Endodermal cell (in vitro differentiated cells): Measurements from ENCODE around the gene ATP6V1G1. TPM values are rescaled to one million over a fixed set of nuclear protein-coding genes. Genes with fewer than 3 reads are reported as not detected.
"Not testable (repeated sequence)": the region's sequence is repeated elsewhere in the genome, so short reads cannot be mapped to it uniquely, and the experiment has no call there.

Experiments
- DNase-seq: peaks from one replicate; pipeline ENCODE4 v3.0.0-alpha.2; 2017
- H3K27ac ChIP-seq: 2 replicates; pipeline ENCODE4 v1.5.1; 2013; ENCODE audit warnings: mild to moderate bottlenecking, low read depth, low read length, moderate library complexity
- H3K27me3 ChIP-seq: 2 replicates; pipeline ENCODE4 v1.6.1; 2013; ENCODE audit warnings: mild to moderate bottlenecking, low read length, moderate library complexity; ENCODE audit not compliant: insufficient read depth, control insufficient read depth, poor library complexity, severe bottlenecking
- H3K36me3 ChIP-seq: 2 replicates; pipeline ENCODE4 v1.7.0; 2013; ENCODE audit warnings: mild to moderate bottlenecking, low read length, moderate library complexity; ENCODE audit not compliant: control insufficient read depth, insufficient read depth
- H3K4me1 ChIP-seq: one replicate; pipeline ENCODE4 v1.7.0; 2013; ENCODE audit warnings: low read length; ENCODE audit not compliant: control insufficient read depth, insufficient read depth
- H3K4me3 ChIP-seq: 2 replicates; pipeline ENCODE4 v1.5.1; 2013; ENCODE audit warnings: mild to moderate bottlenecking, low read length, moderate library complexity
- H3K9ac ChIP-seq: 2 replicates; pipeline ENCODE4 v1.6.1; 2013; ENCODE audit warnings: mild to moderate bottlenecking, low read length, moderate library complexity; ENCODE audit not compliant: poor library complexity, severe bottlenecking; ENCODE audit errors: extremely low read depth
- H3K9me3 ChIP-seq: 2 replicates; pipeline ENCODE4 v1.6.1; 2013; ENCODE audit warnings: mild to moderate bottlenecking, low read length, moderate library complexity; ENCODE audit not compliant: control insufficient read depth
- H3K27ac Mint-ChIP-seq: 2 replicates; pipeline ENCODE4 v1.8.0; 2020; ENCODE audit warnings: mixed read lengths
- H3K27me3 Mint-ChIP-seq: 2 replicates; pipeline ENCODE4 v1.8.0; 2021; ENCODE audit warnings: mild to moderate bottlenecking, mixed read lengths; ENCODE audit not compliant: insufficient read depth
- H3K36me3 Mint-ChIP-seq: 2 replicates; pipeline ENCODE4 v1.8.0; 2020; ENCODE audit warnings: low read depth, mixed read lengths
- H3K4me1 Mint-ChIP-seq: 2 replicates; pipeline ENCODE4 v1.8.0; 2020; ENCODE audit warnings: mixed read lengths
- H3K4me3 Mint-ChIP-seq: 2 replicates; pipeline ENCODE4 v1.8.0; 2020; ENCODE audit warnings: mild to moderate bottlenecking, moderate library complexity, mixed read lengths
- H3K9me3 Mint-ChIP-seq: 2 replicates; pipeline ENCODE4 v1.8.0; 2020; ENCODE audit warnings: mild to moderate bottlenecking, mixed read lengths
- WGBS, 2 experiments: methylation state at CpG; one replicate each; pipeline versions ENCODE4 v1.1.5 to v1.1.7; 2013; ENCODE audit warnings: missing lambda C conversion rate in 2 of 2, mixed read lengths in 1 of 2; ENCODE audit not compliant: insufficient coverage in 1 of 2, insufficient read length in 1 of 2; 5-methylcytosine and 5-hydroxymethylcytosine counted together
- total RNA-seq, 2 donors: library from RNA; stranded (reverse); fragmentation: NEBNext Ultra II Directional in 1 of 2; extraction: Animal tissue kit (Norgen Biotek cat#: 25700) in 1 of 2; gene quantifications; 2 replicates in 1 of 2; 3 replicates in 1 of 2; pipeline ENCODE4 v1.2.1, GENCODE V29; 2021
- TF ChIP-seq, protein P1 (sequence below): fragments of 200-600 bp; sonication (generic); conservative IDR thresholded peaks from 2 replicates; pipeline ENCODE4 v1.5.0; 2021; ENCODE audit warnings: antibody characterized with exemption, mild to moderate bottlenecking

ATP6V1G1 gene
- total RNA-seq, 2 donors from 2014 or later = 123 TPM

DNA sequence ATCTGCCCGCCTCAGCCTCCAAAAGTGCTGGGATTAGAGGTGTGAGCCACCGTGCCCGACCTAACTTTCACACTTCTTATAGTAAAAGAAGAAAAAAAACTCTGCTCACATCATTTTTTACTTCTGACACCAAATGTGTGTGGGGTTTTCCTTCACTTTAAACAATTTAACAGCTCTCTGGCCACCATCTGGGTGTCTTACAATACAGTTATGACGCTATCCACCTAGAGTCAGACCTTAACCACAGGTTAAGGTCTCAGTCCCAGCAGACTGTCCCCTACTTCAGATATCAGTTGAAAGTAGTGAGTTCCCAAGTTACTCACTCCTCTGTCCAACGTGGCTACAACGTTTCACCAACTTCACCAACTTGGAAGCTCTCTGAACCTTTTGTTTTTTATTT lies 15.4 kb upstream of the ATP6V1G1 start:
- no peak for DNase-seq
- Mint-ChIP-seq H3K4me1 (peaks cover 10% of the 10 kb centered on the region), H3K4me3 (no peak overlapping the region), H3K27ac (no peak overlapping the region), H3K27me3 (no peaks in the 10 kb centered on the region), H3K9me3 (no peaks in the 10 kb centered on the region), H3K36me3 (no peaks in the 10 kb centered on the region)
- H3K4me3 ChIP-seq = no peak overlapping the region
- H3K36me3 ChIP-seq = no peaks in the 10 kb centered on the region
- no peak overlapping the region for H3K9ac ChIP-seq
- H3K27ac ChIP-seq = no peak overlapping the region
- TF ChIP-seq, protein P1, sequence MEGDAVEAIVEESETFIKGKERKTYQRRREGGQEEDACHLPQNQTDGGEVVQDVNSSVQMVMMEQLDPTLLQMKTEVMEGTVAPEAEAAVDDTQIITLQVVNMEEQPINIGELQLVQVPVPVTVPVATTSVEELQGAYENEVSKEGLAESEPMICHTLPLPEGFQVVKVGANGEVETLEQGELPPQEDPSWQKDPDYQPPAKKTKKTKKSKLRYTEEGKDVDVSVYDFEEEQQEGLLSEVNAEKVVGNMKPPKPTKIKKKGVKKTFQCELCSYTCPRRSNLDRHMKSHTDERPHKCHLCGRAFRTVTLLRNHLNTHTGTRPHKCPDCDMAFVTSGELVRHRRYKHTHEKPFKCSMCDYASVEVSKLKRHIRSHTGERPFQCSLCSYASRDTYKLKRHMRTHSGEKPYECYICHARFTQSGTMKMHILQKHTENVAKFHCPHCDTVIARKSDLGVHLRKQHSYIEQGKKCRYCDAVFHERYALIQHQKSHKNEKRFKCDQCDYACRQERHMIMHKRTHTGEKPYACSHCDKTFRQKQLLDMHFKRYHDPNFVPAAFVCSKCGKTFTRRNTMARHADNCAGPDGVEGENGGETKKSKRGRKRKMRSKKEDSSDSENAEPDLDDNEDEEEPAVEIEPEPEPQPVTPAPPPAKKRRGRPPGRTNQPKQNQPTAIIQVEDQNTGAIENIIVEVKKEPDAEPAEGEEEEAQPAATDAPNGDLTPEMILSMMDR = no peak
- H3K4me1 ChIP-seq = no peaks in the 10 kb centered on the region
- WGBS, 2 experiments = 93 to 100% methylated on average over 2 to 5 of the region's 6 CpGs
- no peaks in the 10 kb centered on the region for H3K9me3 ChIP-seq
- H3K27me3 ChIP-seq = no peaks in the 10 kb centered on the region

DNA sequence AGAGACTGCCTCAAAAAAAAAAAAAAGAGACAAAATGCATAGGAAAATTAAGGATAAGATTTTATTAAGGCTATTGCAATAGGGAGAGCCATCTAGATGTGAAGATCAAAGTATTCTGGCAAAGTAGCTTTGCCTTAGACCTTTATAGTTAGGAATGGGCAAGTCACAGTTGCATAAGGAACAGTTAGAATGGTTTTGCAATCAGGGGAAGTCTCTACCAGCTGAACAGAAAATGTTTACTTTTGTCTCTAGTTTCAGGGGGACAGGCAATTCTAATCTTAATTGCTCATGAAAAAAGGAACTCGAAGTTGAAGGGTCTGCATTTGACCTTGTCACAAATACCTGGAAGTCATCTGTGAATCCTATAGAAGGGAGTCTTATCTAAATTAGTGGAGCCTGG lies 13.1 kb upstream of the ATP6V1G1 start:
- Mint-ChIP-seq H3K9me3 (no peaks in the 10 kb centered on the region), H3K4me3 (no peak overlapping the region), H3K27ac (no peak overlapping the region), H3K4me1 (peaks cover 10% of the 10 kb centered on the region), H3K27me3 (no peaks in the 10 kb centered on the region), H3K36me3 (no peaks in the 10 kb centered on the region)
- TF ChIP-seq, protein P1 = no peak
- Histone ChIP-seq H3K27me3 (no peaks in the 10 kb centered on the region), H3K4me3 (no peak overlapping the region), H3K27ac (no peak overlapping the region), H3K36me3 (no peaks in the 10 kb centered on the region), H3K9ac (no peak overlapping the region), H3K4me1 (no peaks in the 10 kb centered on the region), H3K9me3 (no peaks in the 10 kb centered on the region)
- DNase-seq = no peak
- 86% methylated on average over 1 of the region's 1 CpG for WGBS, 2 experiments

DNA sequence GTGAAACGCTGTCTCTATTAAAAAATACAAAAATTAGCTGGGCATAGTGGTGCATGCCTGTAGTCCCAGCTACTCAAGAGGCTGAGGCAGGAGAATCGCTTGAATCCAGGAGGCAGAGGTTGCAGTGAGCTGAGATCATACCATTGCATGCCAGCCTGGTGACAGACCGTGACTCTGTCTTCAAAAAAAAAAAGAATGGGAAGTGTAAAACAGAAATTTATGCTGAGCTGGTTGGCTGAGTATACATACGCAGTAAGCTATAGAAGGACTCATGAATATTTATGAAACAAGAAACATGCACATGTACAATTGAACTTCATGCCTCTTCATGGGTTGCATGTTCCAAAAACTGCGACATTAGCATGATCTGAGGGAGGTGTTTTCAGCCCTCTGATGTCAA lies 10.8 kb upstream of the ATP6V1G1 start:
- H3K27ac Mint-ChIP-seq, DNase-seq, H3K27me3 Mint-ChIP-seq, H3K9me3 ChIP-seq, H3K9me3 Mint-ChIP-seq, H3K4me3 Mint-ChIP-seq, H3K4me1 ChIP-seq, H3K27ac ChIP-seq, H3K27me3 ChIP-seq, H3K9ac ChIP-seq, H3K4me3 ChIP-seq, H3K36me3 ChIP-seq, H3K36me3 Mint-ChIP-seq: not testable (repeated sequence)
- WGBS, 2 experiments = 92 to 95% methylated on average over 4 to 5 of the region's 5 CpGs
- peaks cover 19% of the 10 kb centered on the region for H3K4me1 Mint-ChIP-seq

DNA sequence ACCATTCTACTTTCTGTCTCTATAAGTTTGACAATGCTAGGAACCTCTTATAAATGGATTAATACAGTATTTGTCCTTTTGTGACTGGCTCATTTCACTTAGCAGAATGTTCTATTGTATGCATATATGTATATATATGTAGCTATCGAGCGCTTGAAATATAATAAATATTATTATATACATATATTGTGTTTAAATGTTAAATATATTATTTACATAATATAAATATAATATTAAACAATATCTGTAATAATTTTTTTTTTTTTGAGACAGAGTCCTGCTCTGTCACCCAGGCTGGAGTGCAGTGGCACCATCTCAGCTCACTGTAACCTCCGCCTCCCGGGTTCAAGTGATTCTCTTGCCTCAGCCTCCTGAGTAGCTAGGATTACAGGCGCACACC lies 9.4 kb upstream of the ATP6V1G1 start:
- not testable (repeated sequence) for H3K9me3 Mint-ChIP-seq, H3K9ac ChIP-seq, H3K27ac ChIP-seq, H3K4me1 ChIP-seq, H3K27me3 ChIP-seq, H3K4me3 ChIP-seq, H3K27ac Mint-ChIP-seq, H3K27me3 Mint-ChIP-seq, H3K4me3 Mint-ChIP-seq, H3K36me3 ChIP-seq, H3K9me3 ChIP-seq, H3K36me3 Mint-ChIP-seq, DNase-seq
- 88 to 98% methylated on average over 3 of the region's 5 CpGs for WGBS, 2 experiments
- peaks cover 20% of the 10 kb centered on the region for H3K4me1 Mint-ChIP-seq
